Activated T-cell treated with anti-CD3 and anti-CD28 coated beads, Interleukin-2, amount 50 U/mL, for 24 hours (primary cell): Measurements from ENCODE around the gene POPDC2.
"Not testable (repeated sequence)": the region's sequence is repeated elsewhere in the genome, so short reads cannot be mapped to it uniquely, and the experiment has no call there.

Experiments used
- DNase-seq: peaks from one replicate; pipeline ENCODE4 v3.0.0-alpha.2; 2020
- H3K27ac Mint-ChIP-seq: 2 replicates; pipeline ENCODE4 v1.8.0; 2020; ENCODE audit warnings: mild to moderate bottlenecking, mixed read lengths
- H3K27me3 Mint-ChIP-seq: 2 replicates; pipeline ENCODE4 v1.8.0; 2020; ENCODE audit warnings: mixed read lengths
- H3K36me3 Mint-ChIP-seq: 2 replicates; pipeline ENCODE4 v1.8.0; 2020; ENCODE audit warnings: low read depth, mixed read lengths
- H3K4me1 Mint-ChIP-seq: 2 replicates; pipeline ENCODE4 v1.8.0; 2020; ENCODE audit warnings: low read depth, mixed read lengths
- H3K4me3 Mint-ChIP-seq: 2 replicates; pipeline ENCODE4 v1.8.0; 2020; ENCODE audit warnings: mild to moderate bottlenecking, moderate library complexity, mixed read lengths
- H3K9me3 Mint-ChIP-seq: 2 replicates; pipeline ENCODE4 v1.8.0; 2020; ENCODE audit warnings: mixed read lengths

POPDC2 gene

GRCh38 chr3:119597548-119598288, 62.7 kb downstream of the POPDC2 start, which contains the start of gene PLA1A:
Gene PLA1A (plus strand): TSS chr3:119597885. CDS start chr3:119597914, 29 bp downstream.
- peaks cover 27% of the 10 kb centered on the region for H3K4me1 Mint-ChIP-seq
- no peak within 1 kb of the TSS for H3K4me3 Mint-ChIP-seq
- no peak within 1 kb of the TSS for H3K27ac Mint-ChIP-seq
- no peaks in the 10 kb centered on the region for H3K27me3 Mint-ChIP-seq
- no peak for DNase-seq
- H3K9me3 Mint-ChIP-seq, result no peaks in the 10 kb centered on the region
- no peaks in the 10 kb centered on the region for H3K36me3 Mint-ChIP-seq

GRCh38 chr3:119596398-119596797, 64.0 kb downstream of the POPDC2 start:
- no peaks in the 10 kb centered on the region for H3K9me3 Mint-ChIP-seq
- H3K4me1 Mint-ChIP-seq, result peaks cover 25% of the 10 kb centered on the region

GRCh38 chr3:119595639-119596334, 64.6 kb downstream of the POPDC2 start:
- H3K4me1 Mint-ChIP-seq, result peaks cover 19% of the 10 kb centered on the region
- peaks cover under 1% of the 10 kb centered on the region for H3K27me3 Mint-ChIP-seq
- no peak for DNase-seq
- H3K36me3 Mint-ChIP-seq, result no peaks in the 10 kb centered on the region
- peaks cover under 1% of the 10 kb centered on the region for H3K9me3 Mint-ChIP-seq
- no peak overlapping the region for H3K4me3 Mint-ChIP-seq
- no peak overlapping the region for H3K27ac Mint-ChIP-seq

More at GRCh38 chr3:119596398-119596797, 64.0 kb downstream of the POPDC2 start:
- no peak overlapping the region for H3K4me3 Mint-ChIP-seq
- H3K36me3 Mint-ChIP-seq, result no peaks in the 10 kb centered on the region
- no peak for DNase-seq
- no peak overlapping the region for H3K27ac Mint-ChIP-seq
- H3K27me3 Mint-ChIP-seq, result no peaks in the 10 kb centered on the region

- H3K4me1 Mint-ChIP-seq, result peaks cover 14% of the 10 kb centered on the region
- H3K36me3 Mint-ChIP-seq, H3K27ac Mint-ChIP-seq, H3K4me3 Mint-ChIP-seq, DNase-seq, H3K9me3 Mint-ChIP-seq, H3K27me3 Mint-ChIP-seq: not testable (repeated sequence)
Measured at GRCh38 chr3:119594929-119595328, 65.5 kb downstream of the POPDC2 start.

GRCh38 chr3:119594066-119594465, 66.3 kb downstream of the POPDC2 start:
- no peak for DNase-seq
- no peaks in the 10 kb centered on the region for H3K36me3 Mint-ChIP-seq
- peaks cover 14% of the 10 kb centered on the region for H3K4me1 Mint-ChIP-seq
- no peak overlapping the region for H3K27ac Mint-ChIP-seq
- H3K4me3 Mint-ChIP-seq, result no peak overlapping the region
- H3K27me3 Mint-ChIP-seq, result peaks cover 16% of the 10 kb centered on the region
- peaks cover 2% of the 10 kb centered on the region for H3K9me3 Mint-ChIP-seq

GRCh38 chr3:119592861-119593260, 67.5 kb downstream of the POPDC2 start:
- Mint-ChIP-seq H3K4me1 (peaks cover 20% of the 10 kb centered on the region), H3K27me3 (peaks cover 22% of the 10 kb centered on the region), H3K36me3 (no peaks in the 10 kb centered on the region), H3K27ac (no peak overlapping the region), H3K9me3 (peaks cover 2% of the 10 kb centered on the region), H3K4me3 (no peak overlapping the region)
- no peak for DNase-seq
